Neural cell (in vitro differentiated cells): ENCODE measurements around the gene SPATA3.

Experiments used
- CTCF ChIP-seq: fragments of 450-650 bp; IDR thresholded peaks from 2 replicates; pipeline ENCODE4 v1.5.1; 2014; ENCODE audit warnings: antibody characterized with exemption, mild to moderate bottlenecking, moderate library complexity; ENCODE audit not compliant: poor library complexity, severe bottlenecking
- EP300 ChIP-seq: fragments of 450-650 bp; conservative IDR thresholded peaks from 2 replicates; pipeline ENCODE4 v1.6.1; 2014; ENCODE audit warnings: antibody characterized with exemption, mild to moderate bottlenecking, moderate library complexity; ENCODE audit not compliant: poor library complexity, severe bottlenecking
- EZH2 ChIP-seq: fragments of 200-600, 300-800 bp; shearing (Covaris generic), sonication (generic); IDR thresholded peaks from 2 replicates; pipeline ENCODE4 v1.6.1; 2014; ENCODE audit warnings: antibody characterized with exemption, low read length, borderline replicate concordance, mild to moderate bottlenecking; ENCODE audit not compliant: insufficient read depth, poor library complexity, severe bottlenecking
- MXI1 ChIP-seq: fragments of 450-650 bp; conservative IDR thresholded peaks from 2 replicates; pipeline ENCODE4 v1.6.1; 2014; ENCODE audit warnings: antibody characterized with exemption, mild to moderate bottlenecking; ENCODE audit not compliant: poor library complexity, severe bottlenecking
- POLR2AphosphoS5 ChIP-seq: IDR thresholded peaks from 2 replicates; pipeline ENCODE4 v1.6.1; 2012
- RAD21 ChIP-seq: fragments of 450-650 bp; conservative IDR thresholded peaks from 2 replicates; pipeline ENCODE4 v1.6.1; 2014; ENCODE audit warnings: antibody characterized with exemption, mild to moderate bottlenecking, moderate library complexity
- REST ChIP-seq: IDR thresholded peaks from 2 replicates; pipeline ENCODE4 v1.6.1; 2012; ENCODE audit warnings: borderline replicate concordance
- SMC3 ChIP-seq: fragments of 450-650 bp; conservative IDR thresholded peaks from 2 replicates; pipeline ENCODE4 v1.6.1; 2014; ENCODE audit warnings: antibody characterized with exemption, mild to moderate bottlenecking, moderate library complexity; ENCODE audit not compliant: poor library complexity
- TAF1 ChIP-seq: IDR thresholded peaks from 2 replicates; pipeline ENCODE4 v1.6.1; 2012; ENCODE audit warnings: low read depth

GRCh38 chr2:230955163-230955737 lies 40.7 kb upstream of the SPATA3 start:
- TF ChIP-seq EP300: peak; percentile 40
- no peak for TF ChIP-seq CTCF
- TF ChIP-seq POLR2AphosphoS5: peak; percentile 27
- no peak for TF ChIP-seq EZH2
- no peak for TF ChIP-seq MXI1
- no peak for TF ChIP-seq TAF1
- no peak for TF ChIP-seq RAD21
- TF ChIP-seq SMC3: no peak
- peak; percentile 84 for TF ChIP-seq REST
